ENCODE data around the gene CHD1.

CHD1 gene

GRCh38 chr5:98929710-98930298 lies 997 bp upstream of the CHD1 start:
- in situ Hi-C loops (cut with HindIII; ENCODE audit: low sequenced_read_pairs): no loop called here
- no peak for TF ChIP-seq CTCF (IDR thresholded peaks at IDR 0.05; ENCODE audit: low read depth, low read length, missing control alignments)
- peak overlapping the region; percentile 93 for H3K4me3 ChIP-seq (ENCODE audit: low read depth, low read length)
- no peak for DNase-seq (ENCODE audit: low read depth)

- in situ Hi-C loops (cut with HindIII; ENCODE audit: low sequenced_read_pairs): no loop called here
- no peak for DNase-seq (ENCODE audit: low read depth)
- H3K4me3 ChIP-seq (ENCODE audit: low read depth, low read length): peak overlapping the region; percentile 93
- TF ChIP-seq CTCF (IDR thresholded peaks at IDR 0.05; ENCODE audit: low read depth, low read length, missing control alignments): no peak
These were observed 576 bp downstream of the CHD1 start for GRCh38 chr5:98927989-98928872.

GRCh38 chr5:98927242-98927988 lies 1.4 kb downstream of the CHD1 start:
- in situ Hi-C loops (cut with HindIII; ENCODE audit: low sequenced_read_pairs): no loop called here
- TF ChIP-seq CTCF (IDR thresholded peaks at IDR 0.05; ENCODE audit: low read depth, low read length, missing control alignments): no peak

GRCh38 chr5:98923966-98924365 lies 4.8 kb downstream of the CHD1 start:
- in situ Hi-C loops (cut with HindIII; ENCODE audit: low sequenced_read_pairs): no loop called here
- no peak for TF ChIP-seq CTCF (IDR thresholded peaks at IDR 0.05; ENCODE audit: low read depth, low read length, missing control alignments)

More at GRCh38 chr5:98927242-98927988, 1.4 kb downstream of the CHD1 start:
- peak; percentile 20 for DNase-seq (ENCODE audit: low read depth)
- H3K4me3 ChIP-seq (ENCODE audit: low read depth, low read length): peak overlapping the region; percentile 93

GRCh38 chr5:98921947-98922505 lies 6.8 kb downstream of the CHD1 start:
- no peak for TF ChIP-seq CTCF (IDR thresholded peaks at IDR 0.05; ENCODE audit: low read depth, low read length, missing control alignments)
- H3K4me3 ChIP-seq (ENCODE audit: low read depth, low read length): no peak overlapping the region
- DNase-seq (ENCODE audit: low read depth): no peak
- in situ Hi-C loops (cut with HindIII; ENCODE audit: low sequenced_read_pairs): no loop called here

More at GRCh38 chr5:98923966-98924365, 4.8 kb downstream of the CHD1 start:
- DNase-seq (ENCODE audit: low read depth): no peak
- no peak overlapping the region for H3K4me3 ChIP-seq (ENCODE audit: low read depth, low read length)

- no peak for TF ChIP-seq CTCF (IDR thresholded peaks at IDR 0.05; ENCODE audit: low read depth, low read length, missing control alignments)
- in situ Hi-C loops (cut with HindIII; ENCODE audit: low sequenced_read_pairs): no loop called here
- no peak overlapping the region for H3K4me3 ChIP-seq (ENCODE audit: low read depth, low read length)
- DNase-seq (ENCODE audit: low read depth): no peak
These were observed 11.4 kb downstream of the CHD1 start for GRCh38 chr5:98917433-98917832.

Measured in astrocyte of the cerebellum (primary cell).